Liver (tissue), 9 donors: ENCODE results near the gene SGCD. TPM values are rescaled to one million over a fixed set of nuclear protein-coding genes. Genes with fewer than 3 reads are reported as not detected.
"Not testable (repeated sequence)": the region's sequence is repeated elsewhere in the genome, so short reads cannot be mapped to it uniquely, and the experiment has no call there.

Experiments used
- DNase-seq: peaks from one replicate; pipeline ENCODE4 v3.0.0-alpha.2; 2017; ENCODE audit warnings: low spot score
- H3K27ac ChIP-seq, 2 donors: one replicate each; pipeline ENCODE4 v1.7.0; 2013; ENCODE audit warnings: inconsistent platforms in 2 of 2, low read length in 2 of 2, control low read depth in 1 of 2, low read depth in 1 of 2, mild to moderate bottlenecking in 1 of 2
- H3K27me3 ChIP-seq, 4 donors: one replicate each; pipeline versions ENCODE4 v1.6.1 to v1.7.0; 2013; ENCODE audit warnings: low read length in 3 of 4, inconsistent platforms in 1 of 4, mild to moderate bottlenecking in 1 of 4, moderate library complexity in 1 of 4; ENCODE audit not compliant: control insufficient read depth in 4 of 4, insufficient read depth in 4 of 4
- H3K36me3 ChIP-seq, 4 donors: one replicate each; pipeline versions ENCODE4 v1.6.1 to v1.7.0; 2013; ENCODE audit warnings: low read length in 3 of 4, mild to moderate bottlenecking in 3 of 4, low read depth in 1 of 4, moderate library complexity in 1 of 4; ENCODE audit not compliant: control insufficient read depth in 4 of 4, insufficient read depth in 3 of 4
- H3K4me1 ChIP-seq, 4 donors: one replicate each; pipeline versions ENCODE4 v1.6.1 to v1.7.0; 2013; ENCODE audit warnings: low read length in 3 of 4, mild to moderate bottlenecking in 3 of 4, moderate library complexity in 1 of 4; ENCODE audit not compliant: control insufficient read depth in 4 of 4, insufficient read depth in 4 of 4
- H3K4me3 ChIP-seq, 3 donors: one replicate each; pipeline versions ENCODE4 v1.6.1 to v1.7.0; 2013; ENCODE audit warnings: low read length in 3 of 3, control low read depth in 1 of 3, low read depth in 1 of 3, mild to moderate bottlenecking in 1 of 3
- H3K9ac ChIP-seq, 2 donors: one replicate each; pipeline ENCODE4 v1.7.0; 2013; ENCODE audit warnings: low read length in 2 of 2, mild to moderate bottlenecking in 2 of 2, moderate library complexity in 2 of 2, control low read depth in 1 of 2, low read depth in 1 of 2
- H3K9me3 ChIP-seq, 4 donors: one replicate each; pipeline versions ENCODE4 v1.6.1 to v1.7.0; 2013; ENCODE audit warnings: low read length in 3 of 4; ENCODE audit not compliant: control insufficient read depth in 4 of 4
- ATF3 ChIP-seq: IDR thresholded peaks from 2 replicates; pipeline ENCODE4 v1.6.1; 2016; ENCODE audit warnings: antibody characterized with exemption
- CTCF ChIP-seq: fragments of 150-350 bp; IDR thresholded peaks from 2 replicates; pipeline ENCODE4 v1.5.1; 2017; ENCODE audit warnings: improper control_type of control experiment, low read depth, low read length; ENCODE audit not compliant: missing input control
- EGR1 ChIP-seq, 2 donors: IDR thresholded peaks; 2 replicates each; pipeline ENCODE4 v1.6.1; 2016 to 2018; ENCODE audit warnings: antibody characterized with exemption in 2 of 2, low read depth in 2 of 2
- FOXA1 ChIP-seq: IDR thresholded peaks from 2 replicates; pipeline ENCODE4 v1.6.1; 2016; ENCODE audit warnings: antibody characterized with exemption
- FOXA2 ChIP-seq: IDR thresholded peaks from 2 replicates; pipeline ENCODE4 v1.6.1; 2016; ENCODE audit warnings: antibody characterized with exemption
- HNF4A ChIP-seq, 2 donors: conservative IDR thresholded peaks; 2 replicates each; pipeline ENCODE4 v1.6.1; 2016; ENCODE audit warnings: antibody characterized with exemption in 2 of 2, mild to moderate bottlenecking in 2 of 2
- HNF4G ChIP-seq: IDR thresholded peaks from 2 replicates; pipeline ENCODE4 v1.6.1; 2016; ENCODE audit warnings: antibody characterized with exemption
- NR2F2 ChIP-seq: IDR thresholded peaks from 2 replicates; pipeline ENCODE4 v1.6.1; 2016; ENCODE audit warnings: antibody characterized with exemption
- RXRA ChIP-seq, 2 donors: IDR thresholded peaks; 2 replicates each; pipeline ENCODE4 v1.6.1; 2017 to 2018; ENCODE audit warnings: antibody characterized with exemption in 2 of 2, mild to moderate bottlenecking in 1 of 2
- YY1 ChIP-seq: IDR thresholded peaks from 2 replicates; pipeline ENCODE4 v1.6.1; 2016; ENCODE audit warnings: antibody characterized with exemption, mild to moderate bottlenecking
- WGBS: extraction: QIAGEN DNeasy Blood & Tissue Kit; methylation state at CpG from one replicate; pipeline ENCODE4 v1.1.7; 2013; 5-methylcytosine and 5-hydroxymethylcytosine counted together
- polyA plus RNA-seq, 2 donors: library from polyadenylated mRNA; stranded (reverse) in 1 of 2; unstranded in 1 of 2; fragments of 200-250 nt in 1 of 2; fragments of >200 nt in 1 of 2; fragmentation: Nextera tagmentation in 1 of 2; extraction: Ambion mirVana in 1 of 2; gene quantifications; one replicate each; pipeline versions ENCODE4 v1.2.1 to v1.2.3, GENCODE V29; 2013 to 2015
- total RNA-seq, 2 donors: library from RNA; depleted of rRNA; stranded (reverse); fragments of >200 nt; gene quantifications; one replicate each; pipeline ENCODE4 v1.2.3, GENCODE V29; 2014
- TF ChIP-seq, protein P1 (sequence below): IDR thresholded peaks from 2 replicates; pipeline ENCODE4 v1.6.1; 2016; ENCODE audit warnings: antibody characterized with exemption
- donor health status: healthy.
- donor health status: healthy.
- donor health status: healthy.
- donor health status: healthy.
- donor health status: healthy.

The SGCD gene
- total and polyA plus RNA-seq, 4 donors = 0.35 to 1.7 (median 1.0) TPM

DNA sequence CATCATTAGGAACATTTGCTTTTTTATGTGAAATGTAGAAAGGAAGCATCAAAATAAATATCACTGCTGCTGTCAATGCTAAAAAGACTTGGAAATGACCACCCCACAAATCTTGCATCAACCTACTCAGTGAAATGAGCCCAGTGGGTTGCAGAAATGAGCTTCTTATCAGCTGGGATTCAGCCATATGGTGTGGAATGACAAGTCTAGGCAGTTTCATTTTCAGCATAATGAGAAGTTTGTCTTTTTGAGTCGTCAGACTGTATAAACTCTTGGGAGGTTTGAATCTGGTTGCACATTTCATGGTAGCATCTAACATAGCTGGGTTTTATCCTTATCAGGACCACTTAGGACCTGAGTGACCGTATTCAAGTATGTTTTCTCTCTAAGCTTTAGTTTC, 272.0 kb downstream of the SGCD start:
- Histone ChIP-seq H3K9me3 (peaks cover 0 to 9% (median 2%) of the 10 kb centered on the region in 4 donors), H3K4me3 (no peak overlapping the region), H3K9ac (no peak overlapping the region), H3K27ac (no peak overlapping the region), H3K36me3 (no peaks in the 10 kb centered on the region), H3K4me1 (no peaks in the 10 kb centered on the region), H3K27me3 (no peaks in the 10 kb centered on the region)
- DNase-seq = no peak
- 82% methylated on average over 2 of the region's 2 CpGs for WGBS
- TF ChIP-seq YY1 = no peak
- TF ChIP-seq HNF4G = no peak
- no peak for TF ChIP-seq HNF4A (conservative IDR thresholded peaks at IDR 0.05)
- TF ChIP-seq FOXA1 = no peak
- no peak for TF ChIP-seq RXRA (IDR thresholded peaks at IDR 0.05)
- TF ChIP-seq, protein P1, sequence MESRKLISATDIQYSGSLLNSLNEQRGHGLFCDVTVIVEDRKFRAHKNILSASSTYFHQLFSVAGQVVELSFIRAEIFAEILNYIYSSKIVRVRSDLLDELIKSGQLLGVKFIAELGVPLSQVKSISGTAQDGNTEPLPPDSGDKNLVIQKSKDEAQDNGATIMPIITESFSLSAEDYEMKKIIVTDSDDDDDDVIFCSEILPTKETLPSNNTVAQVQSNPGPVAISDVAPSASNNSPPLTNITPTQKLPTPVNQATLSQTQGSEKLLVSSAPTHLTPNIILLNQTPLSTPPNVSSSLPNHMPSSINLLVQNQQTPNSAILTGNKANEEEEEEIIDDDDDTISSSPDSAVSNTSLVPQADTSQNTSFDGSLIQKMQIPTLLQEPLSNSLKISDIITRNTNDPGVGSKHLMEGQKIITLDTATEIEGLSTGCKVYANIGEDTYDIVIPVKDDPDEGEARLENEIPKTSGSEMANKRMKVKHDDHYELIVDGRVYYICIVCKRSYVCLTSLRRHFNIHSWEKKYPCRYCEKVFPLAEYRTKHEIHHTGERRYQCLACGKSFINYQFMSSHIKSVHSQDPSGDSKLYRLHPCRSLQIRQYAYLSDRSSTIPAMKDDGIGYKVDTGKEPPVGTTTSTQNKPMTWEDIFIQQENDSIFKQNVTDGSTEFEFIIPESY = no peak
- no peak for TF ChIP-seq EGR1 (IDR thresholded peaks at IDR 0.05; ENCODE audit: low read depth in 2 of 2)

GRCh38 chr5:156610582-156610981, 283.6 kb downstream of the SGCD start:
- DNase-seq, H3K27ac ChIP-seq, H3K4me3 ChIP-seq, H3K9ac ChIP-seq, H3K4me1 ChIP-seq, H3K27me3 ChIP-seq, H3K9me3 ChIP-seq, H3K36me3 ChIP-seq: not testable (repeated sequence)
- WGBS = 90% methylated on average over 11 of the region's 11 CpGs

DNA sequence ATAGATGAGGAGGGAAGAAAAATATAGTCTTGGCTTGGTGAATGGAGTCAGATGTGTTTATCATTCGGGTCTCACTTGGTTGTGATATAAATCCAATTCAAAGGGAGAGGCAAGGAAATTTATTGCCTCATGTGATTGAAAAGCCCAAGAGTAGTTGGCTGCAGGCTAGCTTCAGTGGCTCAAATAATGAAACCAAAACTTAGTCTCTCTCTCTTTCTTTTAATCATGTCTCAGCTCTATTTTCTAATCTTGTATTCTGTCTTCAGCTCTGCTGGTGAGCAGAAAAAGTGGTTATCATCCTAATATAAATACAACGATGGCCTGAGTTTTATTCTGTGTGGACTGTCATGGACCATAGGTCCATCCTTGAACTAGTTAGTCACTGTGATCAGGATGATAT, 288.9 kb downstream of the SGCD start:
- Histone ChIP-seq H3K4me1 (no peaks in the 10 kb centered on the region), H3K9me3 (peaks cover 0 to 2% (median under 1%) of the 10 kb centered on the region in 4 donors), H3K36me3 (no peaks in the 10 kb centered on the region), H3K27ac (no peak overlapping the region), H3K4me3 (no peak overlapping the region), H3K9ac (no peak overlapping the region), H3K27me3 (no peaks in the 10 kb centered on the region)
- TF ChIP-seq, protein P1 = no peak
- TF ChIP-seq CTCF (no peak), FOXA2 (no peak), NR2F2 (no peak), ATF3 (no peak)
- WGBS = 85% methylated on average over 2 of the region's 2 CpGs
- DNase-seq = no peak
